Liver (tissue), 3 donors: ENCODE measurements around the gene KRTAP25-1.

Experiments used
- ATF3 ChIP-seq: IDR thresholded peaks from 2 replicates; pipeline ENCODE4 v1.6.1; 2016; ENCODE audit warnings: antibody characterized with exemption
- FOXA1 ChIP-seq: IDR thresholded peaks from 2 replicates; pipeline ENCODE4 v1.6.1; 2016; ENCODE audit warnings: antibody characterized with exemption
- GABPA ChIP-seq, 2 donors: IDR thresholded peaks in 1 of 2; conservative IDR thresholded peaks in 1 of 2; 2 replicates each; pipeline ENCODE4 v1.6.1; 2016; ENCODE audit warnings: antibody characterized with exemption in 2 of 2, mild to moderate bottlenecking in 1 of 2, moderate library complexity in 1 of 2
- HNF4G ChIP-seq: IDR thresholded peaks from 2 replicates; pipeline ENCODE4 v1.6.1; 2016; ENCODE audit warnings: antibody characterized with exemption
- JUND ChIP-seq, 2 donors: IDR thresholded peaks; 2 replicates each; pipeline ENCODE4 v1.6.1; 2016; ENCODE audit warnings: antibody characterized with exemption in 2 of 2
- RAD21 ChIP-seq, 2 donors: IDR thresholded peaks; 2 replicates each; pipeline ENCODE4 v1.6.1; 2016; ENCODE audit warnings: antibody characterized with exemption in 2 of 2, mild to moderate bottlenecking in 2 of 2
- RXRA ChIP-seq, 2 donors: IDR thresholded peaks; 2 replicates each; pipeline ENCODE4 v1.6.1; 2017 to 2018; ENCODE audit warnings: antibody characterized with exemption in 2 of 2, mild to moderate bottlenecking in 1 of 2
- SP1 ChIP-seq: IDR thresholded peaks from 2 replicates; pipeline ENCODE4 v1.6.1; 2018; ENCODE audit warnings: antibody characterized with exemption, mild to moderate bottlenecking
- TAF1 ChIP-seq: conservative IDR thresholded peaks from 2 replicates; pipeline ENCODE4 v1.6.1; 2016; ENCODE audit warnings: antibody characterized with exemption, mild to moderate bottlenecking
- YY1 ChIP-seq: IDR thresholded peaks from 2 replicates; pipeline ENCODE4 v1.6.1; 2016; ENCODE audit warnings: antibody characterized with exemption, mild to moderate bottlenecking
- TF ChIP-seq, protein P1 (sequence below): fragments of 150-350 bp; IDR thresholded peaks from 2 replicates; pipeline ENCODE4 v1.5.1; 2017; ENCODE audit warnings: improper control_type of control experiment, low read depth, low read length; ENCODE audit not compliant: missing input control
- TF ChIP-seq, protein P2 (sequence below): IDR thresholded peaks from 2 replicates; pipeline ENCODE4 v1.6.1; 2016; ENCODE audit warnings: antibody characterized with exemption
- TF ChIP-seq, protein P3 (sequence below): IDR thresholded peaks from 2 replicates; pipeline ENCODE4 v1.6.1; 2016; ENCODE audit warnings: antibody characterized with exemption
- TF ChIP-seq, protein P4 (sequence below): IDR thresholded peaks from 2 replicates; pipeline ENCODE4 v1.6.1; 2016; ENCODE audit warnings: antibody characterized with exemption, mild to moderate bottlenecking
- donor health status: healthy.
- donor health status: healthy.

- TF ChIP-seq, protein P1, sequence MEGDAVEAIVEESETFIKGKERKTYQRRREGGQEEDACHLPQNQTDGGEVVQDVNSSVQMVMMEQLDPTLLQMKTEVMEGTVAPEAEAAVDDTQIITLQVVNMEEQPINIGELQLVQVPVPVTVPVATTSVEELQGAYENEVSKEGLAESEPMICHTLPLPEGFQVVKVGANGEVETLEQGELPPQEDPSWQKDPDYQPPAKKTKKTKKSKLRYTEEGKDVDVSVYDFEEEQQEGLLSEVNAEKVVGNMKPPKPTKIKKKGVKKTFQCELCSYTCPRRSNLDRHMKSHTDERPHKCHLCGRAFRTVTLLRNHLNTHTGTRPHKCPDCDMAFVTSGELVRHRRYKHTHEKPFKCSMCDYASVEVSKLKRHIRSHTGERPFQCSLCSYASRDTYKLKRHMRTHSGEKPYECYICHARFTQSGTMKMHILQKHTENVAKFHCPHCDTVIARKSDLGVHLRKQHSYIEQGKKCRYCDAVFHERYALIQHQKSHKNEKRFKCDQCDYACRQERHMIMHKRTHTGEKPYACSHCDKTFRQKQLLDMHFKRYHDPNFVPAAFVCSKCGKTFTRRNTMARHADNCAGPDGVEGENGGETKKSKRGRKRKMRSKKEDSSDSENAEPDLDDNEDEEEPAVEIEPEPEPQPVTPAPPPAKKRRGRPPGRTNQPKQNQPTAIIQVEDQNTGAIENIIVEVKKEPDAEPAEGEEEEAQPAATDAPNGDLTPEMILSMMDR, result no peak
- TF ChIP-seq FOXA1, result no peak
- no peak for TF ChIP-seq RXRA (IDR thresholded peaks at IDR 0.05)
- TF ChIP-seq, protein P2, sequence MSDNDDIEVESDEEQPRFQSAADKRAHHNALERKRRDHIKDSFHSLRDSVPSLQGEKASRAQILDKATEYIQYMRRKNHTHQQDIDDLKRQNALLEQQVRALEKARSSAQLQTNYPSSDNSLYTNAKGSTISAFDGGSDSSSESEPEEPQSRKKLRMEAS, result no peak
- no peak for TF ChIP-seq ATF3
- TF ChIP-seq, protein P3, sequence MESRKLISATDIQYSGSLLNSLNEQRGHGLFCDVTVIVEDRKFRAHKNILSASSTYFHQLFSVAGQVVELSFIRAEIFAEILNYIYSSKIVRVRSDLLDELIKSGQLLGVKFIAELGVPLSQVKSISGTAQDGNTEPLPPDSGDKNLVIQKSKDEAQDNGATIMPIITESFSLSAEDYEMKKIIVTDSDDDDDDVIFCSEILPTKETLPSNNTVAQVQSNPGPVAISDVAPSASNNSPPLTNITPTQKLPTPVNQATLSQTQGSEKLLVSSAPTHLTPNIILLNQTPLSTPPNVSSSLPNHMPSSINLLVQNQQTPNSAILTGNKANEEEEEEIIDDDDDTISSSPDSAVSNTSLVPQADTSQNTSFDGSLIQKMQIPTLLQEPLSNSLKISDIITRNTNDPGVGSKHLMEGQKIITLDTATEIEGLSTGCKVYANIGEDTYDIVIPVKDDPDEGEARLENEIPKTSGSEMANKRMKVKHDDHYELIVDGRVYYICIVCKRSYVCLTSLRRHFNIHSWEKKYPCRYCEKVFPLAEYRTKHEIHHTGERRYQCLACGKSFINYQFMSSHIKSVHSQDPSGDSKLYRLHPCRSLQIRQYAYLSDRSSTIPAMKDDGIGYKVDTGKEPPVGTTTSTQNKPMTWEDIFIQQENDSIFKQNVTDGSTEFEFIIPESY, result no peak
- TF ChIP-seq HNF4G, result no peak
- TF ChIP-seq RAD21 (IDR thresholded peaks at IDR 0.05), result no peak
- TF ChIP-seq, protein P4, sequence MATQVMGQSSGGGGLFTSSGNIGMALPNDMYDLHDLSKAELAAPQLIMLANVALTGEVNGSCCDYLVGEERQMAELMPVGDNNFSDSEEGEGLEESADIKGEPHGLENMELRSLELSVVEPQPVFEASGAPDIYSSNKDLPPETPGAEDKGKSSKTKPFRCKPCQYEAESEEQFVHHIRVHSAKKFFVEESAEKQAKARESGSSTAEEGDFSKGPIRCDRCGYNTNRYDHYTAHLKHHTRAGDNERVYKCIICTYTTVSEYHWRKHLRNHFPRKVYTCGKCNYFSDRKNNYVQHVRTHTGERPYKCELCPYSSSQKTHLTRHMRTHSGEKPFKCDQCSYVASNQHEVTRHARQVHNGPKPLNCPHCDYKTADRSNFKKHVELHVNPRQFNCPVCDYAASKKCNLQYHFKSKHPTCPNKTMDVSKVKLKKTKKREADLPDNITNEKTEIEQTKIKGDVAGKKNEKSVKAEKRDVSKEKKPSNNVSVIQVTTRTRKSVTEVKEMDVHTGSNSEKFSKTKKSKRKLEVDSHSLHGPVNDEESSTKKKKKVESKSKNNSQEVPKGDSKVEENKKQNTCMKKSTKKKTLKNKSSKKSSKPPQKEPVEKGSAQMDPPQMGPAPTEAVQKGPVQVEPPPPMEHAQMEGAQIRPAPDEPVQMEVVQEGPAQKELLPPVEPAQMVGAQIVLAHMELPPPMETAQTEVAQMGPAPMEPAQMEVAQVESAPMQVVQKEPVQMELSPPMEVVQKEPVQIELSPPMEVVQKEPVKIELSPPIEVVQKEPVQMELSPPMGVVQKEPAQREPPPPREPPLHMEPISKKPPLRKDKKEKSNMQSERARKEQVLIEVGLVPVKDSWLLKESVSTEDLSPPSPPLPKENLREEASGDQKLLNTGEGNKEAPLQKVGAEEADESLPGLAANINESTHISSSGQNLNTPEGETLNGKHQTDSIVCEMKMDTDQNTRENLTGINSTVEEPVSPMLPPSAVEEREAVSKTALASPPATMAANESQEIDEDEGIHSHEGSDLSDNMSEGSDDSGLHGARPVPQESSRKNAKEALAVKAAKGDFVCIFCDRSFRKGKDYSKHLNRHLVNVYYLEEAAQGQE, result no peak
- TF ChIP-seq GABPA (IDR thresholded peaks at IDR 0.05 in 1 of 2, conservative IDR thresholded peaks at IDR 0.05 in 1 of 2), result no peak
- TF ChIP-seq TAF1, result no peak
- TF ChIP-seq SP1, result no peak
- TF ChIP-seq YY1, result no peak
- TF ChIP-seq JUND (IDR thresholded peaks at IDR 0.05), result no peak
These were observed 37.1 kb upstream of the KRTAP25-1 start for GRCh38 chr21:30326390-30326789.
